ENCODE data around the gene EDAR.

EDAR gene

DNA sequence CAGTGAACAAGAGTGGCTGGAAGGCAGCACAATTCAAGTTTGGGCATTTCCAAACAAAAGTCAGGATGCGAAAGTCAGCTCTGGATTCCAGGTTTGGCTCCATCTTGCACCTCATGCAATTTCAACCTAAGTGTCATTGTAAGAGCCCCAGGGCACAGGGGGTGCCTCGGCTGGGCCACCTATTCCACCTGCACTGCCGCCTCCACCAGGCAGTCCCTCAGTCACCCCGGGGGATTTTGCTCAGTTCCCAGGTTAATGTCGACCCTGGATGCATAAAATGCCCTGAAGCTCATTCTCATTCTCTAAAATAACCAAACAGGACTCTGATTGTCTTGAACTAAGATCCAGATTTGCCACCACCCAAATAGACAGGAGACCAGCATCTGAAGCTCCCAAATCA is 77.6 kb downstream of the EDAR start:
- Histone ChIP-seq H3K4me2 (ENCODE audit: low read length) (no peak overlapping the region), H3K4me3 (ENCODE audit: low read depth, low read length) (no peak overlapping the region), H3K4me1 (no peaks in the 10 kb centered on the region), H3K9me3 (ENCODE audit: control insufficient read depth, low read length) (no peaks in the 10 kb centered on the region), H3K9ac (no peak overlapping the region), H3K36me3 (ENCODE audit: control insufficient read depth, insufficient read depth, low read length) (no peaks in the 10 kb centered on the region), H2AFZ (no peak overlapping the region), H3K27me3 (ENCODE audit: control insufficient read depth, insufficient read depth, low read length) (no peaks in the 10 kb centered on the region), H3K79me2 (no peaks in the 10 kb centered on the region), H3K27ac (no peak overlapping the region)
- TF ChIP-seq, protein P1, sequence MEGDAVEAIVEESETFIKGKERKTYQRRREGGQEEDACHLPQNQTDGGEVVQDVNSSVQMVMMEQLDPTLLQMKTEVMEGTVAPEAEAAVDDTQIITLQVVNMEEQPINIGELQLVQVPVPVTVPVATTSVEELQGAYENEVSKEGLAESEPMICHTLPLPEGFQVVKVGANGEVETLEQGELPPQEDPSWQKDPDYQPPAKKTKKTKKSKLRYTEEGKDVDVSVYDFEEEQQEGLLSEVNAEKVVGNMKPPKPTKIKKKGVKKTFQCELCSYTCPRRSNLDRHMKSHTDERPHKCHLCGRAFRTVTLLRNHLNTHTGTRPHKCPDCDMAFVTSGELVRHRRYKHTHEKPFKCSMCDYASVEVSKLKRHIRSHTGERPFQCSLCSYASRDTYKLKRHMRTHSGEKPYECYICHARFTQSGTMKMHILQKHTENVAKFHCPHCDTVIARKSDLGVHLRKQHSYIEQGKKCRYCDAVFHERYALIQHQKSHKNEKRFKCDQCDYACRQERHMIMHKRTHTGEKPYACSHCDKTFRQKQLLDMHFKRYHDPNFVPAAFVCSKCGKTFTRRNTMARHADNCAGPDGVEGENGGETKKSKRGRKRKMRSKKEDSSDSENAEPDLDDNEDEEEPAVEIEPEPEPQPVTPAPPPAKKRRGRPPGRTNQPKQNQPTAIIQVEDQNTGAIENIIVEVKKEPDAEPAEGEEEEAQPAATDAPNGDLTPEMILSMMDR (IDR thresholded peaks at IDR 0.05): no peak

DNA sequence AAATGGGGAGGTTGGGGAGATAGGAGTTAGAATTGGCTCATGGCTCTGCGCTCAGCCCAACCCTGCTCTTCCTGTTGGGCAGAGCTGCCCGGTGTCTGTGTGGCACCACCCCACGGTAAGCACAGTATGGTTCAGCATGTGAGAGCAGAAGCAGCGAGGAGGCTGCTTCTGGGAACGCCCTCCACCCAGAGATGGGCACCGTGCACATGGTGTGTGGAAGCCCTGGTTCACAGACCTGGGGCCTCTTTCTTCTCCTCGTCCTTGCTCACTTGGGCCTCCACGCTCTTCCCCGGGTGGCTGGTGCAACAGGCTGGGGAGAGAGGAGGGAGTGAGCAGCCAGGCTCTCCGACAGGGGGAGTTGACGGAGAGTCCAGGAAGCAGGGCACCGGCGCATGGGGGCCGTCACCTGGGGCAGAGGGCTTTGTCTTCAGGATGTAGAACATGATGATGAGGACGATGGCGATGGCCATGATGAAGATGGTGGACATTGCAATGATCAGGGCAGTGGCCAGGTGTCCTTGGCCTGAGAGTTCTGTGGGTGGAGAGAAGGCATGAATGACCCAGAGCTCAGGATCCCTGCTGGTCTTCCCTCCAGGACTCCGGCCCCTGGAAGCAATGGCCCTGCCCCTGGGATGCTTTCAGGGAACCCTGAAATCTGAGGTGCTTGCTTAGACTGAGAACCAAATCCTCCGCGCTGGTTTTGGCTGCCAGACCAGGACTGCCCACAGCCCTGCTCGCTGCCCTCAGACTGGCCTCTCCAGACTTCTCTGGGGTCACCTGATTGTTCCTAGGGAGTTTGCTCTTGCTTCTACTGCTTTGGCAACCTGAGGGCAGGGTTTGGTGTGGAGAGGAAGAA is 78.3 kb downstream of the EDAR start:
- Histone ChIP-seq H3K4me1 (no peaks in the 10 kb centered on the region), H3K79me2 (no peaks in the 10 kb centered on the region), H3K4me2 (ENCODE audit: low read length) (no peak overlapping the region), H3K9me3 (ENCODE audit: control insufficient read depth, low read length) (no peaks in the 10 kb centered on the region), H3K36me3 (ENCODE audit: control insufficient read depth, insufficient read depth, low read length) (no peaks in the 10 kb centered on the region), H3K27ac (no peak overlapping the region), H3K27me3 (ENCODE audit: control insufficient read depth, insufficient read depth, low read length) (no peaks in the 10 kb centered on the region), H3K4me3 (ENCODE audit: low read depth, low read length) (no peak overlapping the region), H3K9ac (no peak overlapping the region), H2AFZ (no peak overlapping the region)
- TF ChIP-seq, protein P1 (IDR thresholded peaks at IDR 0.05): no peak

DNA sequence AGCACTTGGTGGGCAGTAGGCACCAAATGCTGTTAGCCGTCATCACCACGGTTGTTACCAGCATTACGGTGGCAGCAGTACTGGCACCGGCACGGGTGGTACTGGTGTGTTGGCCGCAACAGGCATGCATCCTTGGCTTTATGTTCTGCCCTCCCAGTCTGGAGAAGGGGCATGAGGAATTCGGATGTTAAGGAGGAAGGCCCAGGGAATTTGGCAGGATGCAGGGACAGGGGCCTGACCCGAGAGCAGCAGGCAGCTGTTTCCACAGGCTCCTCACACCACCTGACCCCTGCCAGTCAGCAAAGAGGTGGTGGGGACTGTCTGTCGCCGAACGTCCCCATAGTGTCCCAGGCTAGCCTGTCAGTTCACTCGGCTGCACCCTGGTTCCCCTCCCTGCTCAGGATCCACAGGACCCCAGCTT is 79.0 kb downstream of the EDAR start:
- Histone ChIP-seq H3K36me3 (ENCODE audit: control insufficient read depth, insufficient read depth, low read length) (no peaks in the 10 kb centered on the region), H2AFZ (no peak overlapping the region), H3K9ac (no peak overlapping the region), H3K79me2 (no peaks in the 10 kb centered on the region), H3K4me1 (no peaks in the 10 kb centered on the region), H3K4me2 (ENCODE audit: low read length) (no peak overlapping the region), H3K27ac (no peak overlapping the region), H3K9me3 (ENCODE audit: control insufficient read depth, low read length) (no peaks in the 10 kb centered on the region), H3K4me3 (ENCODE audit: low read depth, low read length) (no peak overlapping the region), H3K27me3 (ENCODE audit: control insufficient read depth, insufficient read depth, low read length) (no peaks in the 10 kb centered on the region)
- TF ChIP-seq, protein P1 (IDR thresholded peaks at IDR 0.05): no peak

DNA sequence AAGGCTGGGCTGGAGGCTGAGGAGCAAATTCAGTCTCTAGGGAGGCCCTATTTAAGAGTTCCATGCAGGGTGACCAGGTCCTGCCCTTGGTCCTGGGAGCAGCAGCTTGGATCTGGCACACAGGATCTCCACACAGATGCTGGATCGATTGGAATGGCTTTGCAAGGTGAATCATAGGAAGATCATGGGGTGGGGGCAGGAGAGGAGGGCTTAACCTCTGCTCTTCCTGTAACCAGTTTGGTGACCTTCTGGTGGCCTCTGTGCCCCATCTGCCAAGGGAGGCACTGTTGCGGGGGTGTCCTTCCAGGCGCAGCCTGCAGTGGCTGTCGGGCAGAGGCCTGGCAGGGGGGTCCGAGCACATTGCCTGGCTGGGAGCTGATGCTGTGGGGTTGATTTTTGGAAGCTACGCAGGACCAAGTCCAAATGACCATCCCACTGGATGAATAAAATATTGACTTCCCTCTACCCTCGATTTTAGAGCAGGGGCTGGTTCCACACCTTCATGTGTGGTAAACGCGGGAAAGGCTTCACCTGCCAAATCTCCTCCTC is 79.7 kb downstream of the EDAR start:
- H3K4me2 ChIP-seq (ENCODE audit: low read length): no peak overlapping the region
- no peaks in the 10 kb centered on the region for H3K36me3 ChIP-seq (ENCODE audit: control insufficient read depth, insufficient read depth, low read length)
- H3K4me1 ChIP-seq: no peaks in the 10 kb centered on the region
- H3K27me3 ChIP-seq (ENCODE audit: control insufficient read depth, insufficient read depth, low read length): no peaks in the 10 kb centered on the region
- no peaks in the 10 kb centered on the region for H3K79me2 ChIP-seq
- H2AFZ ChIP-seq: no peak overlapping the region
- no peak overlapping the region for H3K9ac ChIP-seq
- no peak overlapping the region for H3K27ac ChIP-seq
- H3K9me3 ChIP-seq (ENCODE audit: control insufficient read depth, low read length): no peaks in the 10 kb centered on the region
- H3K4me3 ChIP-seq (ENCODE audit: low read depth, low read length): no peak overlapping the region
- TF ChIP-seq, protein P1 (IDR thresholded peaks at IDR 0.05): no peak

DNA sequence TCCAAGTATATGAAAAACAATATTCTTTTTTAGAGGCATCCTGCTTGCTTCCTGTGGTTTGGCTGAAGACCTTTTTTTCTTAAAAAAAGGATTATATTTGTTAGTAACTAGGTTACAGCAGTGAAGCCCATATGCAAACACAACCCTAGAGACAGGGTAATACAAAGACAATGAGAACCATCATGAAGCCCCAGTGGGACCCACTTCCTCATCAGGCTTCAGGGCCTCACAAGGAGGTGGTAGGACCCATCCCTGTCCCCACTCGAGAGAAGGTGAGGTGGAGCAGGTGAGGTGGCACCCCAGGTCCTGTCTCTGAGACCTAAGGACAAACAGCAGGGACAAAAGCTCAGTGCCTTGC is 80.3 kb downstream of the EDAR start:
- H3K27ac ChIP-seq: no peak overlapping the region
- TF ChIP-seq, protein P1 (IDR thresholded peaks at IDR 0.05): no peak
- no peak overlapping the region for H3K4me3 ChIP-seq (ENCODE audit: low read depth, low read length)
- no peaks in the 10 kb centered on the region for H3K79me2 ChIP-seq
- no peaks in the 10 kb centered on the region for H3K36me3 ChIP-seq (ENCODE audit: control insufficient read depth, insufficient read depth, low read length)
- H3K4me2 ChIP-seq (ENCODE audit: low read length): no peak overlapping the region
- no peaks in the 10 kb centered on the region for H3K4me1 ChIP-seq
- H3K9me3 ChIP-seq (ENCODE audit: control insufficient read depth, low read length): no peaks in the 10 kb centered on the region
- H2AFZ ChIP-seq: no peak overlapping the region
- no peak overlapping the region for H3K9ac ChIP-seq
- no peaks in the 10 kb centered on the region for H3K27me3 ChIP-seq (ENCODE audit: control insufficient read depth, insufficient read depth, low read length)

Measured in parathyroid adenoma (tissue), 2 donors.